IPS-18c (cell line): ENCODE data around the gene KRTAP5-8.
"Not testable (repeated sequence)": the region's sequence is repeated elsewhere in the genome, so short reads cannot be mapped to it uniquely, and the experiment has no call there.

Experiments
- H3K4me3 ChIP-seq: 2 replicates; pipeline ENCODE4 v1.7.0; 2013; ENCODE audit warnings: low read depth, mild to moderate bottlenecking, low read length, moderate library complexity; ENCODE audit not compliant: insufficient read depth
- H3K9me3 ChIP-seq: one replicate; pipeline ENCODE4 v1.6.1; 2013; ENCODE audit warnings: mild to moderate bottlenecking, low read length, moderate library complexity; ENCODE audit not compliant: control insufficient read depth, insufficient read depth

Gene KRTAP5-8

DNA sequence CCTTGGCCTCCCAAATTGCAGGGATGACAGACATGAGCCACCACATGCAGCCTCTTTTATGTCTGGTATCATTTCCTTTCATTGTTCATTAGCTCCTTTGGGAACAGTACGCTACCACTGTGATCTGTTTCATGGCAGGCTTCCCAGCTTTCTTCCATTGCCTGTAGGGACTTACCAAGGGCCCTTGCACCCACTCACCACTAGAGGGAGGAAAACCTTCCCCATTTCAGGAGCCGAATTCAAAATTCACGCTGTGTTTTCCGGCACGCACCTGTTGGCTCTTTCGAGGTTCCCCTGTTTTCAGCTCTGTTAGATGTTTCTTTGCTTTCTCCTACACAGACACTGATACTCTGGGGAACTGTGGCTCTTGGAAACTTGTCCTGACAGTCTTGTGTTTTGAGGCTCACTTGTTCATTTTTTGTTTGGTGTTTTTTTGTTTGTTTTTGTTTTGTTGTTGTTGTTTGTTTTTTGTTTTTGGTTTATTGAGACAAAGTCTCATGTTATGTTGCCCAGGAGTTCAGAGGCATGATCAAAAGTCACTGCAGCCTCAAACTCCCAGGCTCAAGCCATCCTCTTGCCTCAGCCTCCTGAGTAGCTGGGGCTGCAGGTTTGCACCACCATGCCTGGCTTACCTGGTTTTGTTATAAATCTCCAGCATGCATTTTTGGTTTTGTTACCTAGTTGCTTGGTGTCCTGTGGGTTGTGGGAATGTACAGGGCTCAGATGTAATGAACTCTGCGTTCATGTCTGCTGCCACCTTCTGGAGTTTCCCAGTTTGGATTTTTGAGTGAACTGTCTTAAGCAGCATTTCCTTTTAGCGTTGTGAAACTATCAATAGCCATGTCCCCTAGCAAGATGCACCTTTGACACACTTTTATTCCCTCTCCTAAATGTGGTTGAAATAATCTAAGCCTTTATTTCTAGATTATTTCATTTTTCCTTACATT, 42.5 kb downstream of the KRTAP5-8 start:
- Histone ChIP-seq H3K4me3 (no peak overlapping the region), H3K9me3 (peaks cover 2% of the 10 kb centered on the region)

DNA sequence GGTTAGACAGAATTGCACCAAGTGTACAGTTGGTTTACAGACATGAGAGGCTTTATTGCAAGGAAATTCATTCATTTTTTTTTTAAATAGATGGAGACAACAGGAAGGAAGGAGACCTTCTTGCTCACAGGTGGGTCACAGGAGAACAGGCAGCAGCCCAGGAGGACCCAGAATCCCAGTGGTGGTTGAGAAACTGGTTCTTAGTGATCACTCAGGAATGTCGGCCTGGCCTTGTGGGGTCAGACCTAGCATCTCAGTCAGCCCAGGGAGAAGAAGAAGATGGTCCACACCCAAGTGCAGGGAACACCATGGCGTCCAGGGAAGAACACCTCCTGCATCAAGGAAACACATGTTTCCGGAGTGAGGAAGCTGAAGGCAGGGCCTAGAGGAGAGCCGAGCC, 44.0 kb downstream of the KRTAP5-8 start:
- H3K4me3 ChIP-seq: no peak overlapping the region
- H3K9me3 ChIP-seq: peaks cover 2% of the 10 kb centered on the region

DNA sequence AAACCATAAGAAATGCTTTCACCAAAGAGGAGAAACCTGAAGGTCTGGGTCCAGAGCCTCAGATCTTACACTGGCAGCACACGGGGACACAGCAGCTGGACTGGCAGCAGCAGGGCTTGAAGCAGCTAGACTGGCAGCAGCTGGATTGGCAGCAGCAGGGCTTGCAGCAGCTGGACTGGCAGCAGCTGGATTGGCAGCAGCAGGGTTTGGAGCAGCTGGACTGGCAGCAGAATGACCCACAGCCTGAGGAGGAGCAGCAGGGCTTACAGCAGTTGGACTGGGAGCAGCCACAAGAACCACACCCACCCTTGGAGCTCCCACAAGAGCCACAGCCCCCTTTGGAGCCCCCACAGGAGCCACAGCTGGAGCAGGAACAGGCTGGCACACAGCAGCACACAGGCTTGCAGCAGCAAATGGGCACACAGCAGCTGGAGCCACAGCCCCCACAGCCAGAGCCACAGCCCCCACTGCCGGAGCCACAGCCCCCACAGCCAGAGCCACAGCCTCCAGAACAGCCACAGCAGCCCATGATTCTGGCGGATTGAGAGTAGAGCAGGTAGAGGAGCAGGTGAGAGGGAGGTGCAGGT, 44.6 kb downstream of the KRTAP5-8 start, which contains the start of gene KRTAP5-11:
Gene KRTAP5-11, minus strand, starts transcription at position 567 of the 587 bp plus-strand sequence. Its CDS starts 38 bp downstream, at position 529.
- no peak within 1 kb of the TSS for H3K4me3 ChIP-seq

DNA sequence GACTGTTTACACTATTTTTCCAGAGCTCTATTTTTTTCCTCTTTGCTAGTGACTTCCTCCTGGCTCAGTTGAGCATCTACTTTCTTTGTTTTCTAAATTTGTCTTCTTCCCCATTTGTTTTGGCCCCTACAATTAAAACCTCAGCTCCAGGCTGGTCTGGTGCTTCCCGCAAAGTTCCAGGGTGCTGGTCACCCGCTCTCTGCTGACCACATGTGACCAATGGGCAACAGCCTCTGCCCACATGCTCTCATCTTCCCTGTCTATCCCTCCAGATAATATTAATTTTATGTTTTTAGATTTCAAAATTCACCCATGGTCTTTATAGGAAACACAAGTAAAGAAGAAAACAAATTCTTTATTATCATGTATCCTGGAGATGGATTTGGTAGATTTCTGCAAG, 45.1 kb downstream of the KRTAP5-8 start:
- not testable (repeated sequence) for H3K9me3 ChIP-seq, H3K4me3 ChIP-seq

More for the DNA sequence above, 44.6 kb downstream of the KRTAP5-8 start, which contains the start of gene KRTAP5-11:
- H3K9me3 ChIP-seq: peaks cover 2% of the 10 kb centered on the region

DNA sequence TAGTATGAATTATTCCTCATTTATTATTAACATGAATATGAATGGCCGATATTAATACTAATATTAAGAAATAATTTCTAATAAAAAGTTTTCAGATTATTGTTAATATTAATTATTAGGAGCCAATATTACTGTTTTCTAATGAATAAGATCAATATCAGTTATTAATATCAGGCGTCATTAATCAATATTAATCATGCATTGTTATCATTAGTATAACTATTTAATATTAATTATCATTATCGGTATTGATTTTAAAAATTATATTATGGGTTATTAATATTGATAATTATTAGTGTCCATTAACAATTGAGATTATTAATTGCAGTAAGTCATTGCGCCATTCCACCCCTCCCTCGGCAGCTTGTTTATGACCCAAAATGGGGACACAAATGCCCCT, 47.8 kb downstream of the KRTAP5-8 start:
- not testable (repeated sequence) for H3K9me3 ChIP-seq, H3K4me3 ChIP-seq

DNA sequence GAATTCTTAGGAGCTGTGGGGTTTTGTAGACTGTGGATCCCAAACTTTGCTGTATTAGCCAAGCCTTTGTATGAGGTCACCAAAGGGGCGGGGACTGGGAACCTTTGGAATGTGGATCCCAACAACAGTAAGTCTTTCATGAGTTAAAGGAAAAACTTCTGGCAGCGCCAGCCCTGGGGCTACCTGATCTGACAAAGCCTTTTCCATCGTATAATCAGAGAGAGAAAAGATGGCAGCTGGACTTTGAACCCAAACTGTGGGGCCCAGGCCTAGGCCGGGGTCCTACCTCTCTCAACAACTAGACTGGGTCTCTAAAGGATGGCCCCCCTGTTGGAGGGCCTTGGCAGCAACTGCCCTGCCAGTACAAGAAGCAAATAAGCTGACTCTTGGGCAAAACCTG, 50.5 kb downstream of the KRTAP5-8 start:
- not testable (repeated sequence) for H3K4me3 ChIP-seq

More for the DNA sequence above, 50.5 kb downstream of the KRTAP5-8 start:
- not testable (repeated sequence) for H3K9me3 ChIP-seq
